ENCODE results near the gene C16orf96. TPM values are rescaled to one million over a fixed set of nuclear protein-coding genes. Genes with fewer than 3 reads are reported as not detected.

C16orf96 gene
- total RNA-seq, 2 donors from 2014 or later, result 1.5 to 1.6 TPM

DNA sequence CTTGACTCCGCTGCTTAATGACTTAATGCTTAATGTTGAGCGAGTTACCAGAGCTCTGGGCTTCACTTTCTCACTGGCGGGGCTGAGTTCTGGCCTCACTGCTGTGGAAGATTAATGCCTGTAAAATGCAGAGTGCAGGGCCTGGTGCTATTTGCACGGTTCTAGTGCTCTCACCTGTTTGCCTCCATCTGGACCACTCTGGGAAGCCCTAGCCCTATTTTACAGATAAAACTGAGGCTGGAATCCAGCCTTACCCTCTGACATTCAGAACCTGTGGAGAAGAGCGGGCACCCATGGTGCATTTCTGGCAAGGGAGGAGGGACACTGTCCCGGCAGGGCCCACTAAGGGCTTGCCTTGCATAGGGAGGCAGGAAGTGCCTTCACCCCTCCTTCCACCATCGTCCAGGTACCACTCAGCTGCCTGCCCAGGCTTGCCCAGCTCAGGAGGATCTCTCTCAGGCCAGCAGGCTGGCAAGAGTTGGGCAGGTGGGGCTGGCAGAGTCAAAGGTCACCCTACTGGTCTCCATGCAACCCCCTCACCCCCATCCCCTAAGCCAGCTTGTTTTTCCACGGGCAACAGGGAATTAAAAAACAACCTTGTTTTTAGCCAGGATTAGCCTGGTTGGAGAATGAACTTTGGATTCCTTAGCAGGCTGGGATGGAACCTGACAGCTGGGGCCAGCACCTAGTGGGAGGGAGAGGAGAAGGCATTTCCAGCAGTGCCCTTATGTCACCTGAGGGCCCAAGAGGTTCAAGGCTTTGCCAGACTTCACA lies 62.7 kb downstream of the C16orf96 start:
- H3K4me1 ChIP-seq (ENCODE audit: control insufficient read depth, insufficient read depth, low read length), result peaks cover 10% of the 10 kb centered on the region
- peak overlapping the region; percentile 61 for H3K27ac Mint-ChIP-seq

DNA sequence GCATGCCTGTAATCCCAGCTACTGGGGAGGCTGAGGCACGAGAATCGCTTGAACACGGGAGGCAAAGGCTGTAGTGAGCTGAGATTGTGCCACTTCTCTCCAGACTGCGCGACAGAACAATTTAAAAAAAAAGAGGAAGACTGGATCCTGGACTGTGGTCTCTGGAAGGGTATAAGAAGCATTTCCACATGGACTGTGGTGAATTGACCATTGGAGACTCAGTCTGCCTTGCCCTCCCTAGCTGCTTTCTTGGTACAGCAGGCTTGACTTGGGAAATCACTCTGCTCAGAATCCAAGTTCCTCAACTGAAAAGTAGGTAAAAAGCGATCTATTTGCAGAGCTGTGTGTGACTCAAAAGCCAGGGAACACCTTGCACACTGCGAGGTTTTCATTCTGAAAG lies 67.5 kb downstream of the C16orf96 start:
- Mint-ChIP-seq H3K4me3 (no peak overlapping the region), H3K36me3 (ENCODE audit: low read depth) (peaks cover 11% of the 10 kb centered on the region), H3K27ac (no peak overlapping the region), H3K9me3 (no peaks in the 10 kb centered on the region), H3K27me3 (ENCODE audit: insufficient read depth) (no peaks in the 10 kb centered on the region), H3K4me1 (peaks cover 15% of the 10 kb centered on the region)
- Histone ChIP-seq H3K9ac (ENCODE audit: extremely low read depth, low read length, poor library complexity, severe bottlenecking) (no peak overlapping the region), H3K9me3 (ENCODE audit: control insufficient read depth, low read length) (no peaks in the 10 kb centered on the region), H3K4me1 (ENCODE audit: control insufficient read depth, insufficient read depth, low read length) (peaks cover 10% of the 10 kb centered on the region), H3K27ac (ENCODE audit: low read depth, low read length) (no peak overlapping the region), H3K36me3 (ENCODE audit: control insufficient read depth, insufficient read depth, low read length) (peaks cover 11% of the 10 kb centered on the region), H3K4me3 (ENCODE audit: low read length) (no peak overlapping the region), H3K27me3 (ENCODE audit: control insufficient read depth, insufficient read depth, low read length, poor library complexity, severe bottlenecking) (no peaks in the 10 kb centered on the region)
- DNase-seq, result no peak
- TF ChIP-seq, protein P1, sequence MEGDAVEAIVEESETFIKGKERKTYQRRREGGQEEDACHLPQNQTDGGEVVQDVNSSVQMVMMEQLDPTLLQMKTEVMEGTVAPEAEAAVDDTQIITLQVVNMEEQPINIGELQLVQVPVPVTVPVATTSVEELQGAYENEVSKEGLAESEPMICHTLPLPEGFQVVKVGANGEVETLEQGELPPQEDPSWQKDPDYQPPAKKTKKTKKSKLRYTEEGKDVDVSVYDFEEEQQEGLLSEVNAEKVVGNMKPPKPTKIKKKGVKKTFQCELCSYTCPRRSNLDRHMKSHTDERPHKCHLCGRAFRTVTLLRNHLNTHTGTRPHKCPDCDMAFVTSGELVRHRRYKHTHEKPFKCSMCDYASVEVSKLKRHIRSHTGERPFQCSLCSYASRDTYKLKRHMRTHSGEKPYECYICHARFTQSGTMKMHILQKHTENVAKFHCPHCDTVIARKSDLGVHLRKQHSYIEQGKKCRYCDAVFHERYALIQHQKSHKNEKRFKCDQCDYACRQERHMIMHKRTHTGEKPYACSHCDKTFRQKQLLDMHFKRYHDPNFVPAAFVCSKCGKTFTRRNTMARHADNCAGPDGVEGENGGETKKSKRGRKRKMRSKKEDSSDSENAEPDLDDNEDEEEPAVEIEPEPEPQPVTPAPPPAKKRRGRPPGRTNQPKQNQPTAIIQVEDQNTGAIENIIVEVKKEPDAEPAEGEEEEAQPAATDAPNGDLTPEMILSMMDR (conservative IDR thresholded peaks at IDR 0.05), result no peak
- WGBS, 2 experiments (ENCODE audit: insufficient coverage in 1 of 2, insufficient read length in 1 of 2), result 92 to 94% methylated on average over 7 of the region's 7 CpGs

More for the DNA sequence above, 62.7 kb downstream of the C16orf96 start:
- peak; percentile 49 for DNase-seq
- no peak overlapping the region for H3K27ac ChIP-seq (ENCODE audit: low read depth, low read length)
- no peak overlapping the region for H3K9ac ChIP-seq (ENCODE audit: extremely low read depth, low read length, poor library complexity, severe bottlenecking)
- no peaks in the 10 kb centered on the region for H3K36me3 Mint-ChIP-seq (ENCODE audit: low read depth)
- TF ChIP-seq, protein P1 (conservative IDR thresholded peaks at IDR 0.05), result peak; percentile 16
- H3K4me1 Mint-ChIP-seq, result peaks cover 15% of the 10 kb centered on the region
- no peak overlapping the region for H3K4me3 ChIP-seq (ENCODE audit: low read length)
- no peaks in the 10 kb centered on the region for H3K27me3 ChIP-seq (ENCODE audit: control insufficient read depth, insufficient read depth, low read length, poor library complexity, severe bottlenecking)
- no peaks in the 10 kb centered on the region for H3K9me3 ChIP-seq (ENCODE audit: control insufficient read depth, low read length)
- H3K9me3 Mint-ChIP-seq, result no peaks in the 10 kb centered on the region
- WGBS, 2 experiments (ENCODE audit: insufficient coverage in 1 of 2, insufficient read length in 1 of 2), result 92 to 96% methylated on average over 6 to 8 of the region's 8 CpGs
- H3K36me3 ChIP-seq (ENCODE audit: control insufficient read depth, insufficient read depth, low read length), result no peaks in the 10 kb centered on the region
- no peaks in the 10 kb centered on the region for H3K27me3 Mint-ChIP-seq (ENCODE audit: insufficient read depth)
- H3K4me3 Mint-ChIP-seq, result no peak overlapping the region

DNA sequence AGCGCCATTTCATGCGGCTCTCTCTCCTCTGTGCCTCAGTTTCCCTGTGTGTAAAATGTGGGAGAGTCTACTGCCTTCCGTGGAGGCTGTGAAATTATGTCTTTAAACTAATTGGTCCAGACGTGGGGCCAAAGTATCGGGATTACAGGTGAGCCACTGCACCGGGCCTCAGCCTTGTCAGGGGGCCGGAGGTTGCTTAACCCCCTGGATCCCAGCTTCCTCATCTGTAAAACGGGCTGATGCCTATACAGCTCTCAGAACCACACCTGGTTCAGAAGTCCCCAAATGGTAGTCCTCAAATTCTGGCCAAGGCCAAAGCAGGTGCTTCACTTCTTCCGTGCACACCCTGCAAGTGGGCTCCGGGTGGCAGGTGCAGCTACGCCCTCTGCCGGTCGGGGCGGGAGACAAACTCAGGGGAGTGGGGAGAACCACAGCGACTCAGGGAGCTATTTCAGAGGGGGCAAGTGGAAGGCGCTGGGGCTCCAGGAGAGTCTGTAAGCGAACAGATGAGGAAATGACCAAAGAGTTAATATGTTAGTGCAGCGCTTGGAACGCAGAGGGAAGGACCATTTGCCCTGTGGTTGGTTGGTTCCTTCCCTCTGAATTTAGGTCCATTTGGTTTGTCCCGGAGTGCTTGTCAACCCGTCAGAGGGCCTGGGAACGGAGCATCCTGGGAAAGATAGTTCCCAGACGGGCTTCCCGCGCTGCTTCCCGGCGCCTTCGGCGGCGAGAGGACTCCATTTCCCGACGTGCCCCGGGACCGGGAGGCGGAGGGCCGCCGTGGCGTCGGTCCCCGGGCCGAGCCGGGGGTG lies 68.1 kb downstream of the C16orf96 start, which contains the start of gene MGRN1:
Gene MGRN1, plus strand, starts transcription at position 812 of the 812 bp plus-strand sequence. CDS start 135 bp downstream, outside the sequence.
- Mint-ChIP-seq H3K36me3 (ENCODE audit: low read depth) (peaks cover 15% of the 10 kb centered on the region), H3K27ac (peak within 1 kb of the TSS; percentile 100), H3K4me3 (peak within 1 kb of the TSS; percentile 86), H3K27me3 (ENCODE audit: insufficient read depth) (no peaks in the 10 kb centered on the region), H3K9me3 (no peaks in the 10 kb centered on the region), H3K4me1 (peaks cover 10% of the 10 kb centered on the region)
- 15 to 26% methylated on average over 24 to 42 of the region's 42 CpGs for WGBS, 2 experiments (ENCODE audit: insufficient coverage in 1 of 2, insufficient read length in 1 of 2)
- TF ChIP-seq, protein P1 (conservative IDR thresholded peaks at IDR 0.05), result peak; percentile 99
- Histone ChIP-seq H3K9me3 (ENCODE audit: control insufficient read depth, low read length) (no peaks in the 10 kb centered on the region), H3K27me3 (ENCODE audit: control insufficient read depth, insufficient read depth, low read length, poor library complexity, severe bottlenecking) (no peaks in the 10 kb centered on the region), H3K9ac (ENCODE audit: extremely low read depth, low read length, poor library complexity, severe bottlenecking) (peak within 1 kb of the TSS; percentile 86), H3K36me3 (ENCODE audit: control insufficient read depth, insufficient read depth, low read length) (peaks cover 11% of the 10 kb centered on the region), H3K4me3 (ENCODE audit: low read length) (peak within 1 kb of the TSS; percentile 86), H3K27ac (ENCODE audit: low read depth, low read length) (peak within 1 kb of the TSS; percentile 97), H3K4me1 (ENCODE audit: control insufficient read depth, insufficient read depth, low read length) (peaks cover 4% of the 10 kb centered on the region)
- peak; percentile 97 for DNase-seq

Data from endodermal cell (in vitro differentiated cells).